ENCODE measurements around the gene ENOX1. TPM values are rescaled to one million over a fixed set of nuclear protein-coding genes. Genes with fewer than 3 reads are reported as not detected.

Gene ENOX1
- total and polyA plus RNA-seq, 9 of the 15 experiments (the other 6 are each of a cell fraction or from before 2014, with no cell fraction given) = not detected

DNA sequence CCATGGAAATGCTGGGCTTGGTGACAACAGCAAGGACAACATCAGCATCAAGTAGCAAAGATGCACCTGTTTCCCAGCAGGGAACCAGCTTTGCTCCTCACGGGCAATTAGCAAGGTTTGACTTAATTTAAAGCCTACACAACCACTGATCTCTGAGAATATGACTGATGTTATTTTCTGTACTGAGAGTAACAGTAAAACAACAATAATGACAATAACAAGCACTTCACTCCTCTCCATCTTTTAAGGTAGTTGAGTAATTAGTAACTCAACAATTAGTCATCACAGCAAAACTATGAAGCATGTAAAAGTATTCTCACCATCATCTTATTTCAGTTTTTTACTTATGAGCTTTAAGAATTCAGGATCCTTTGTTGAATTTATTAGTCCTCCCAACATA is 37.3 kb downstream of the ENOX1 start:
- H3K9ac ChIP-seq (ENCODE audit: insufficient read depth in 1 of 2, low read depth in 2 of 2, low read length in 2 of 2) = no peak overlapping the region
- H3K4me3 ChIP-seq = no peak overlapping the region
- ATAC-seq = no peak
- TF ChIP-seq NONO (IDR thresholded peaks at IDR 0.05; ENCODE audit: low read depth in 2 of 2, low read length in 1 of 2) (no peak), KDM2B (CRISPR knock-in tag; IDR thresholded peaks at IDR 0.05) (no peak), MCM7 (IDR thresholded peaks at IDR 0.05) (no peak), ZNF133 (CRISPR knock-in tag; IDR thresholded peaks at IDR 0.05) (no peak), HNRNPUL1 (IDR thresholded peaks at IDR 0.05; ENCODE audit: low read length) (no peak), CBX3 (IDR thresholded peaks at IDR 0.05; ENCODE audit: borderline replicate concordance in 1 of 2, low read length in 2 of 2) (no peak), ZNF696 (CRISPR knock-in tag; conservative IDR thresholded peaks at IDR 0.05) (no peak), XRCC3 (IDR thresholded peaks at IDR 0.05) (no peak), HIVEP1 (CRISPR knock-in tag; IDR thresholded peaks at IDR 0.05) (no peak), SMARCA4 (IDR thresholded peaks at IDR 0.05) (no peak)
- TF ChIP-seq, protein P1, sequence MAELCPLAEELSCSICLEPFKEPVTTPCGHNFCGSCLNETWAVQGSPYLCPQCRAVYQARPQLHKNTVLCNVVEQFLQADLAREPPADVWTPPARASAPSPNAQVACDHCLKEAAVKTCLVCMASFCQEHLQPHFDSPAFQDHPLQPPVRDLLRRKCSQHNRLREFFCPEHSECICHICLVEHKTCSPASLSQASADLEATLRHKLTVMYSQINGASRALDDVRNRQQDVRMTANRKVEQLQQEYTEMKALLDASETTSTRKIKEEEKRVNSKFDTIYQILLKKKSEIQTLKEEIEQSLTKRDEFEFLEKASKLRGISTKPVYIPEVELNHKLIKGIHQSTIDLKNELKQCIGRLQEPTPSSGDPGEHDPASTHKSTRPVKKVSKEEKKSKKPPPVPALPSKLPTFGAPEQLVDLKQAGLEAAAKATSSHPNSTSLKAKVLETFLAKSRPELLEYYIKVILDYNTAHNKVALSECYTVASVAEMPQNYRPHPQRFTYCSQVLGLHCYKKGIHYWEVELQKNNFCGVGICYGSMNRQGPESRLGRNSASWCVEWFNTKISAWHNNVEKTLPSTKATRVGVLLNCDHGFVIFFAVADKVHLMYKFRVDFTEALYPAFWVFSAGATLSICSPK (IDR thresholded peaks at IDR 0.05; ENCODE audit: borderline replicate concordance) = no peak
- TF ChIP-seq, protein P2, sequence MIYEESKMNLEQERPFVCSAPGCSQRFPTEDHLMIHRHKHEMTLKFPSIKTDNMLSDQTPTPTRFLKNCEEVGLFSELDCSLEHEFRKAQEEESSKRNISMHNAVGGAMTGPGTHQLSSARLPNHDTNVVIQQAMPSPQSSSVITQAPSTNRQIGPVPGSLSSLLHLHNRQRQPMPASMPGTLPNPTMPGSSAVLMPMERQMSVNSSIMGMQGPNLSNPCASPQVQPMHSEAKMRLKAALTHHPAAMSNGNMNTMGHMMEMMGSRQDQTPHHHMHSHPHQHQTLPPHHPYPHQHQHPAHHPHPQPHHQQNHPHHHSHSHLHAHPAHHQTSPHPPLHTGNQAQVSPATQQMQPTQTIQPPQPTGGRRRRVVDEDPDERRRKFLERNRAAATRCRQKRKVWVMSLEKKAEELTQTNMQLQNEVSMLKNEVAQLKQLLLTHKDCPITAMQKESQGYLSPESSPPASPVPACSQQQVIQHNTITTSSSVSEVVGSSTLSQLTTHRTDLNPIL (CRISPR knock-in tag; IDR thresholded peaks at IDR 0.05) = no peak
- TF ChIP-seq, protein P3, sequence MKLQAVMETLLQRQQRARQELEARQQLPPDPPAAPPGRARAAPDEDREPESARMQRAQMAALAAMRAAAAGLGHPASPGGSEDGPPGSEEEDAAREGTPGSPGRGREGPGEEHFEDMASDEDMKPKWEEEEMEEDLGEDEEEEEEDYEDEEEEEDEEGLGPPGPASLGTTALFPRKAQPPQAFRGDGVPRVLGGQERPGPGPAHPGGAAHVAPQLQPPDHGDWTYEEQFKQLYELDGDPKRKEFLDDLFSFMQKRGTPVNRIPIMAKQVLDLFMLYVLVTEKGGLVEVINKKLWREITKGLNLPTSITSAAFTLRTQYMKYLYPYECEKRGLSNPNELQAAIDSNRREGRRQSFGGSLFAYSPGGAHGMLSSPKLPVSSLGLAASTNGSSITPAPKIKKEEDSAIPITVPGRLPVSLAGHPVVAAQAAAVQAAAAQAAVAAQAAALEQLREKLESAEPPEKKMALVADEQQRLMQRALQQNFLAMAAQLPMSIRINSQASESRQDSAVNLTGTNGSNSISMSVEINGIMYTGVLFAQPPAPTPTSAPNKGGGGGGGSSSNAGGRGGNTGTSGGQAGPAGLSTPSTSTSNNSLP (IDR thresholded peaks at IDR 0.05; ENCODE audit: borderline replicate concordance, low read depth, low read length) = no peak
- TF ChIP-seq, protein P4, sequence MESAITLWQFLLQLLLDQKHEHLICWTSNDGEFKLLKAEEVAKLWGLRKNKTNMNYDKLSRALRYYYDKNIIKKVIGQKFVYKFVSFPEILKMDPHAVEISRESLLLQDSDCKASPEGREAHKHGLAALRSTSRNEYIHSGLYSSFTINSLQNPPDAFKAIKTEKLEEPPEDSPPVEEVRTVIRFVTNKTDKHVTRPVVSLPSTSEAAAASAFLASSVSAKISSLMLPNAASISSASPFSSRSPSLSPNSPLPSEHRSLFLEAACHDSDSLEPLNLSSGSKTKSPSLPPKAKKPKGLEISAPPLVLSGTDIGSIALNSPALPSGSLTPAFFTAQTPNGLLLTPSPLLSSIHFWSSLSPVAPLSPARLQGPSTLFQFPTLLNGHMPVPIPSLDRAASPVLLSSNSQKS (CRISPR knock-in tag; IDR thresholded peaks at IDR 0.05) = no peak
- H3K4me1 ChIP-seq (replicated peaks in 1 of 2; ENCODE audit: control insufficient read depth in 2 of 2, insufficient read depth in 2 of 2, low read length in 2 of 2) = no peaks in the 10 kb centered on the region
- ChIA-PET CTCF (ENCODE audit: low intra/inter-chr PET ratio) (no interaction called here), POLR2A (no interaction called here)
- H3K27me3 ChIP-seq (ENCODE audit: control insufficient read depth in 2 of 2, insufficient read depth in 2 of 2, low read length in 2 of 2) = no peaks in the 10 kb centered on the region
- no peak overlapping the region for H3K27ac ChIP-seq (ENCODE audit: extremely low read depth, low read depth, low read length)
- no peaks in the 10 kb centered on the region for H3K9me3 ChIP-seq (replicated peaks; ENCODE audit: control insufficient read depth, insufficient read depth, low read depth, low read length)
- no peaks in the 10 kb centered on the region for H4K20me1 ChIP-seq (replicated peaks; ENCODE audit: control insufficient read depth, insufficient read depth, low read length)
- 0% methylated on average over 1 of the region's 1 CpG for WGBS (ENCODE audit: insufficient coverage, low coverage, missing lambda C conversion rate)
- no peaks in the 10 kb centered on the region for H3K9me1 ChIP-seq (ENCODE audit: control insufficient read depth, insufficient read depth, low read length)
- no peak overlapping the region for H3K4me2 ChIP-seq (ENCODE audit: insufficient read depth, low read length)
- H3K36me3 ChIP-seq (ENCODE audit: control insufficient read depth, insufficient read depth, low read length) = no peaks in the 10 kb centered on the region
- no peak for DNase-seq (ENCODE audit: extremely low read depth in 1 of 4, low spot score in 3 of 4)
- H3K79me2 ChIP-seq (ENCODE audit: control insufficient read depth, insufficient read depth, low read length) = no peaks in the 10 kb centered on the region
- intact Hi-C loops (cut with micrococcal nuclease) = no loop called here
- no TSS peak for BruUV-seq (replicated peaks)
- no peak overlapping the region for H2AFZ ChIP-seq (ENCODE audit: low read depth, low read length)
- FAIRE-seq = no peak
- in situ Hi-C loops (cut with MboI) = no loop called here
